ENCODE data around the gene BRD9. TPM values are rescaled to one million over a fixed set of nuclear protein-coding genes. Genes with fewer than 3 reads are reported as not detected.

Gene BRD9
- total RNA-seq, 1 donor from 2014 or later, result 60.5 TPM

- no peak for DNase-seq (ENCODE audit: low spot score in 2 of 2, unreplicated experiment in 2 of 2)
- no peak for TF ChIP-seq CTCF (IDR thresholded peaks at IDR 0.05; ENCODE audit: unreplicated experiment)
- peaks cover 6% of the 10 kb centered on the region for H3K9me3 Mint-ChIP-seq
- no peaks in the 10 kb centered on the region for H3K27me3 Mint-ChIP-seq (ENCODE audit: low read depth)
- peaks cover 16% of the 10 kb centered on the region for H3K36me3 Mint-ChIP-seq
- no peak overlapping the region for H3K4me3 Mint-ChIP-seq
- H3K27ac Mint-ChIP-seq, result no peak overlapping the region
- H3K4me1 Mint-ChIP-seq, result no peaks in the 10 kb centered on the region
Observed at GRCh38 chr5:914174-914573, 21.6 kb upstream of the BRD9 start.

- peaks cover 9% of the 10 kb centered on the region for H3K36me3 Mint-ChIP-seq
- H3K9me3 Mint-ChIP-seq, result no peaks in the 10 kb centered on the region
- TF ChIP-seq CTCF (IDR thresholded peaks at IDR 0.05; ENCODE audit: unreplicated experiment), result no peak
- H3K4me3 Mint-ChIP-seq, result no peak overlapping the region
- no peaks in the 10 kb centered on the region for H3K27me3 Mint-ChIP-seq (ENCODE audit: low read depth)
- DNase-seq (ENCODE audit: low spot score in 2 of 2, unreplicated experiment in 2 of 2), result no peak
- H3K4me1 Mint-ChIP-seq, result no peaks in the 10 kb centered on the region
- H3K27ac Mint-ChIP-seq, result no peak overlapping the region
Observed at GRCh38 chr5:912280-913091, 19.9 kb upstream of the BRD9 start.

GRCh38 chr5:911601-912000 is 19.0 kb upstream of the BRD9 start:
- no peak for TF ChIP-seq CTCF (IDR thresholded peaks at IDR 0.05; ENCODE audit: unreplicated experiment)
- no peaks in the 10 kb centered on the region for H3K27me3 Mint-ChIP-seq (ENCODE audit: low read depth)
- H3K9me3 Mint-ChIP-seq, result no peaks in the 10 kb centered on the region
- peaks cover 4% of the 10 kb centered on the region for H3K36me3 Mint-ChIP-seq
- no peak for DNase-seq (ENCODE audit: low spot score in 2 of 2, unreplicated experiment in 2 of 2)
- H3K4me1 Mint-ChIP-seq, result no peaks in the 10 kb centered on the region
- no peak overlapping the region for H3K4me3 Mint-ChIP-seq
- no peak overlapping the region for H3K27ac Mint-ChIP-seq

GRCh38 chr5:910769-911160 is 18.2 kb upstream of the BRD9 start:
- Mint-ChIP-seq H3K9me3 (no peaks in the 10 kb centered on the region), H3K4me1 (no peaks in the 10 kb centered on the region), H3K36me3 (peaks cover 4% of the 10 kb centered on the region), H3K27me3 (ENCODE audit: low read depth) (no peaks in the 10 kb centered on the region), H3K4me3 (no peak overlapping the region), H3K27ac (no peak overlapping the region)
- no peak for TF ChIP-seq CTCF (IDR thresholded peaks at IDR 0.05; ENCODE audit: unreplicated experiment)
- DNase-seq (ENCODE audit: low spot score in 2 of 2, unreplicated experiment in 2 of 2), result no peak

GRCh38 chr5:909994-910768 is 17.6 kb upstream of the BRD9 start:
- Mint-ChIP-seq H3K4me1 (no peaks in the 10 kb centered on the region), H3K4me3 (no peak overlapping the region), H3K27me3 (ENCODE audit: low read depth) (no peaks in the 10 kb centered on the region), H3K27ac (no peak overlapping the region), H3K36me3 (peaks cover 6% of the 10 kb centered on the region), H3K9me3 (no peaks in the 10 kb centered on the region)
- TF ChIP-seq CTCF (IDR thresholded peaks at IDR 0.05; ENCODE audit: unreplicated experiment), result no peak
- DNase-seq (ENCODE audit: low spot score in 2 of 2, unreplicated experiment in 2 of 2), result no peak

Data from mesothelial cell of epicardium (in vitro differentiated cells).